Keratinocyte (primary cell): ENCODE data around the gene BRIP1. TPM values are rescaled to one million over a fixed set of nuclear protein-coding genes. Genes with fewer than 3 reads are reported as not detected.
"Not testable (repeated sequence)": the region's sequence is repeated elsewhere in the genome, so short reads cannot be mapped to it uniquely, and the experiment has no call there.

Source experiments
- DNase-seq: peaks from one replicate; pipeline ENCODE4 v3.0.0-alpha.2; 2011; ENCODE audit warnings: low read depth, missing footprints, low spot score
- FAIRE-seq: peaks from 2 replicates; lab custom pipeline; 2011; peaks lifted over from hg19 to GRCh38; lab: Jason Lieb, UNC
- H2AFZ ChIP-seq: 2 replicates; pipeline ENCODE4 v1.6.0; 2012; ENCODE audit warnings: low read length, control low read depth, inconsistent platforms; ENCODE audit not compliant: control insufficient read depth
- H3K27ac ChIP-seq: 2 replicates; pipeline ENCODE4 v1.5.1; 2011; ENCODE audit warnings: low read length; ENCODE audit not compliant: control insufficient read depth, insufficient read depth
- H3K27me3 ChIP-seq: 3 replicates; pipeline ENCODE4 v1.6.0; 2011; ENCODE audit warnings: low read length; ENCODE audit not compliant: control insufficient read depth, insufficient read depth; ENCODE audit errors: extremely low read depth
- H3K36me3 ChIP-seq, 2 experiments: 2 replicates in 1 of 2; 3 replicates in 1 of 2; pipeline ENCODE4 v1.5.1; 2011; ENCODE audit warnings: low read length in 2 of 2, mild to moderate bottlenecking in 1 of 2; ENCODE audit not compliant: control insufficient read depth in 2 of 2, insufficient read depth in 2 of 2; ENCODE audit errors: extremely low read depth in 1 of 2
- H3K4me1 ChIP-seq: 3 replicates; pipeline ENCODE4 v1.5.1; 2011; ENCODE audit warnings: low read length; ENCODE audit not compliant: control insufficient read depth, insufficient read depth; ENCODE audit errors: extremely low read depth
- H3K4me2 ChIP-seq: 3 replicates; pipeline ENCODE4 v1.6.0; 2011; ENCODE audit warnings: low read depth, low read length; ENCODE audit not compliant: control insufficient read depth, insufficient read depth; ENCODE audit errors: extremely low read depth
- H3K4me3 ChIP-seq, 3 experiments: fragments of 200-600 bp in 1 of 3; sonication (generic) in 1 of 3; 2 replicates in 2 of 3; 3 replicates in 1 of 3; pipeline ENCODE4 v1.5.1; 2011 to 2016; ENCODE audit warnings: low read length in 3 of 3, mild to moderate bottlenecking in 3 of 3, control low read depth in 2 of 3, inconsistent platforms in 1 of 3, low read depth in 1 of 3, mixed read lengths in 1 of 3, mixed run types in 1 of 3, moderate library complexity in 1 of 3; ENCODE audit not compliant: control insufficient read depth in 2 of 3, insufficient read depth in 2 of 3; ENCODE audit errors: extremely low read depth in 1 of 3
- H3K79me2 ChIP-seq: 2 replicates; pipeline ENCODE4 v1.6.0; 2012; ENCODE audit warnings: low read length; ENCODE audit not compliant: control insufficient read depth, insufficient read depth
- H3K9ac ChIP-seq: 3 replicates; pipeline ENCODE4 v1.6.0; 2011; ENCODE audit warnings: low read length; ENCODE audit not compliant: control insufficient read depth, insufficient read depth; ENCODE audit errors: extremely low read depth
- H3K9me1 ChIP-seq: 3 replicates; pipeline ENCODE4 v1.6.0; 2011; ENCODE audit warnings: low read length; ENCODE audit not compliant: control insufficient read depth, insufficient read depth; ENCODE audit errors: extremely low read depth
- H3K9me3 ChIP-seq: 2 replicates; pipeline ENCODE4 v1.5.1; 2012; ENCODE audit warnings: low read depth, low read length; ENCODE audit not compliant: control insufficient read depth
- H4K20me1 ChIP-seq: 3 replicates; pipeline ENCODE4 v1.6.0; 2011; ENCODE audit warnings: low read length; ENCODE audit not compliant: control insufficient read depth, insufficient read depth; ENCODE audit errors: extremely low read depth
- EZH2 ChIP-seq: IDR thresholded peaks from one replicate; pipeline ENCODE4 v1.6.1; 2012; ENCODE audit warnings: inconsistent platforms, mild to moderate bottlenecking, low read length, moderate library complexity
- dilution Hi-C: fragments of 300-500 bp; cut with MboI; formaldehyde crosslinking; loops from one replicate; pipeline ENCODE4 v1.7.0; 2020; ENCODE audit warnings: low sequenced_read_pairs; ENCODE audit not compliant: extremely low pct_ligation_motif_present
- polyA plus RNA-seq, 5 experiments: library from polyadenylated mRNA; depleted of rRNA in 3 of 5; stranded (reverse) in 3 of 5; stranded (forward) in 1 of 5; unstranded in 1 of 5; fragments of >200 nt; gene quantifications; 1 replicate in 1 of 5; 2 replicates in 3 of 5; 3 replicates in 1 of 5; pipeline versions ENCODE4 v1.2.1 to v1.2.3, GENCODE V29; 2011 to 2012; ENCODE audit warnings: missing spikeins in 2 of 5, low read depth in 1 of 5, low replicate concordance in 1 of 5
- TF ChIP-seq, protein P1 (sequence below), 3 experiments: IDR thresholded peaks in 1 of 3; conservative IDR thresholded peaks in 1 of 3; optimal IDR thresholded peaks in 1 of 3; 2 replicates in 2 of 3; 3 replicates in 1 of 3; pipeline versions ENCODE3 to v1.5.1; 2011; ENCODE audit warnings: low read length in 3 of 3, mild to moderate bottlenecking in 3 of 3, moderate library complexity in 2 of 3, control low read depth in 1 of 3, inconsistent platforms in 1 of 3; ENCODE audit not compliant: insufficient read depth in 2 of 3; ENCODE audit errors: extremely low read depth in 1 of 3

Gene BRIP1
- polyA plus RNA-seq, 1 donor (not counting 4 experiments of a cell fraction or from before 2014, with no cell fraction given), result 4.0 TPM

DNA sequence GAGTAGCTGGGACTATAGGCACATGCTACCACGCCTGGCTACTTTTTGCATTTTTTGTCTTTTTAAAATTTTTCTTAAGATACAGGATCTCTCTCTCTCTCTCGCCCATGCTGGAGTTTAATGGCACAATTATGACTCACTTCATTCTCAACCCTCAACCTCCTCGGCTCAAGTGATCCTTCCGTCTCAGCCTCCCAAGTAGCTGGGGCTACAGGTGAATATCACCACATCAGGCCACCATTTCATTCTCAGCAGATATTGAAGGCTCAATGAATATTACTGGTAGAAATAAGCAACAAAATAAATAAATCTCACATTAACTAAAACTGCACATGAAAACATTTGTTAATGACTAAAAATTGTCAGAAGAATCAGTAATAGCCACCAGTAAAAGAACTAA, 41.7 kb downstream of the BRIP1 start:
- Histone ChIP-seq H2AFZ (no peak overlapping the region), H3K27me3 (no peaks in the 10 kb centered on the region), H3K9ac (no peak overlapping the region), H3K4me3 (no peak overlapping the region), H3K36me3 (peaks cover 0 to 3% of the 10 kb centered on the region in 2 experiments), H3K9me3 (no peaks in the 10 kb centered on the region), H3K79me2 (no peaks in the 10 kb centered on the region), H3K4me2 (no peak overlapping the region), H3K9me1 (no peaks in the 10 kb centered on the region), H4K20me1 (no peaks in the 10 kb centered on the region), H3K27ac (no peak overlapping the region), H3K4me1 (no peaks in the 10 kb centered on the region)
- DNase-seq, result no peak
- no peak for FAIRE-seq
- TF ChIP-seq, protein P1, sequence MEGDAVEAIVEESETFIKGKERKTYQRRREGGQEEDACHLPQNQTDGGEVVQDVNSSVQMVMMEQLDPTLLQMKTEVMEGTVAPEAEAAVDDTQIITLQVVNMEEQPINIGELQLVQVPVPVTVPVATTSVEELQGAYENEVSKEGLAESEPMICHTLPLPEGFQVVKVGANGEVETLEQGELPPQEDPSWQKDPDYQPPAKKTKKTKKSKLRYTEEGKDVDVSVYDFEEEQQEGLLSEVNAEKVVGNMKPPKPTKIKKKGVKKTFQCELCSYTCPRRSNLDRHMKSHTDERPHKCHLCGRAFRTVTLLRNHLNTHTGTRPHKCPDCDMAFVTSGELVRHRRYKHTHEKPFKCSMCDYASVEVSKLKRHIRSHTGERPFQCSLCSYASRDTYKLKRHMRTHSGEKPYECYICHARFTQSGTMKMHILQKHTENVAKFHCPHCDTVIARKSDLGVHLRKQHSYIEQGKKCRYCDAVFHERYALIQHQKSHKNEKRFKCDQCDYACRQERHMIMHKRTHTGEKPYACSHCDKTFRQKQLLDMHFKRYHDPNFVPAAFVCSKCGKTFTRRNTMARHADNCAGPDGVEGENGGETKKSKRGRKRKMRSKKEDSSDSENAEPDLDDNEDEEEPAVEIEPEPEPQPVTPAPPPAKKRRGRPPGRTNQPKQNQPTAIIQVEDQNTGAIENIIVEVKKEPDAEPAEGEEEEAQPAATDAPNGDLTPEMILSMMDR (optimal IDR thresholded peaks at IDR 0.05 in 1 of 3, IDR thresholded peaks at IDR 0.05 in 1 of 3, conservative IDR thresholded peaks at IDR 0.05 in 1 of 3; ENCODE audit: extremely low read depth in 1 of 3, insufficient read depth in 2 of 3, low read length in 3 of 3), result no peak
- no peak for TF ChIP-seq EZH2
- dilution Hi-C loops, result no loop called here

DNA sequence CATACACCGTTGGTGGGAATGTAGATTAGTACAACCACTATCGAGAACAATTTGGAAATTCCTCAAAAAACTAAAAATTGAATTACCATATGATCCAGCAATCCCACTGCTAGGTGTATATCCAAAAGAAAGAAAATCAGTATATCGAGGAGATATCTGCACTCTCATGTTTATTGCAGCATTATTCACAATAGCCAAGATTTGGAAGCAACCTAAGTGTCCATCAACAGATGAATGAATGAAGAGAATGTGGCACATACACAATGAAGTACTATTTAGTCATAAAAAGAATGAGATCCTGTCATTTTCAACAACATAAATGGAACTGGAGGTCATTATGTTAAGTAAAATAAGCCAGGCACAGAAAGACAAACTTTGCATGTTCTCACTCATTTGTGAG, 44.1 kb downstream of the BRIP1 start:
- H3K36me3 ChIP-seq, FAIRE-seq: not testable (repeated sequence)

DNA sequence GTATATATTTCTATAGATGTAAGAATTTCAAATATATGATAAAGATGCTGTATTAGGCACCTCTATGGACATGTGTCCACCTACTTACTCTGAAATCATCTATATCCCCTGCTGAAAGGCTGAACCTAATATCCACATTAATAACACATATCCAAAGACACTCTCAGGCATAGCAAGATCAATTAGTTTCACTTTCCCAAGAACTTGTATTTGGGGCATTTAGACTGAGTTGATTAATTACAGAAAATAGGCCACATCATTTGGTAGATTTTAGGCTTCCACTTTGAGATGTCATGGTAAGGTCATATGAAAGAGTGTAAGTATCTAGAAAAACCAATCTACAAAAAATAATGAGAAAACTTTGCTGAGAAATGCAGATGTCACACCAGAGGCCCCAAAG, 45.1 kb downstream of the BRIP1 start:
- dilution Hi-C loops, result no loop called here
- no peaks in the 10 kb centered on the region for H3K4me1 ChIP-seq
- FAIRE-seq, result no peak

More for the DNA sequence above, 44.1 kb downstream of the BRIP1 start:
- DNase-seq, H4K20me1 ChIP-seq, H2AFZ ChIP-seq, H3K27me3 ChIP-seq, H3K9me1 ChIP-seq, H3K27ac ChIP-seq, H3K9ac ChIP-seq, H3K9me3 ChIP-seq, H3K4me3 ChIP-seq, H3K79me2 ChIP-seq, dilution Hi-C loops, H3K4me2 ChIP-seq, H3K4me1 ChIP-seq: not testable (repeated sequence)

More for the DNA sequence above, 45.1 kb downstream of the BRIP1 start:
- Histone ChIP-seq H3K9me1 (no peaks in the 10 kb centered on the region), H3K4me3 (no peak overlapping the region), H3K9me3 (no peaks in the 10 kb centered on the region), H3K27me3 (no peaks in the 10 kb centered on the region), H3K79me2 (no peaks in the 10 kb centered on the region), H3K36me3 (peaks cover 0 to 6% of the 10 kb centered on the region in 2 experiments), H3K4me2 (no peak overlapping the region), H2AFZ (no peak overlapping the region), H4K20me1 (no peaks in the 10 kb centered on the region), H3K27ac (no peak overlapping the region), H3K9ac (no peak overlapping the region)
- DNase-seq, result no peak
- TF ChIP-seq EZH2, result no peak
